ENCODE measurements around the gene KRTDAP.

Gene KRTDAP

GRCh38 chr19:35524181-35524837 lies 34.0 kb upstream of the KRTDAP start:
- Histone ChIP-seq H3K27ac (ENCODE audit: low read length) (no peak overlapping the region), H3K9me3 (ENCODE audit: control insufficient read depth, low read depth, low read length) (no peaks in the 10 kb centered on the region), H3K9ac (ENCODE audit: low read length) (peak overlapping the region; percentile 10), H3K36me3 (ENCODE audit: control insufficient read depth, low read depth, low read length) (no peaks in the 10 kb centered on the region), H3K4me1 (ENCODE audit: control insufficient read depth, low read depth, low read length) (peaks cover 14% of the 10 kb centered on the region), H3K27me3 (ENCODE audit: control insufficient read depth, insufficient read depth, low read length) (peaks cover 6% of the 10 kb centered on the region), H3K4me3 (ENCODE audit: low read length) (peak overlapping the region; percentile 12)

GRCh38 chr19:35522745-35523327 lies 32.6 kb upstream of the KRTDAP start:
- no peaks in the 10 kb centered on the region for H3K36me3 ChIP-seq (ENCODE audit: control insufficient read depth, low read depth, low read length)
- H3K4me1 ChIP-seq (ENCODE audit: control insufficient read depth, low read depth, low read length), result peaks cover 14% of the 10 kb centered on the region
- no peak overlapping the region for H3K4me3 ChIP-seq (ENCODE audit: low read length)
- H3K27me3 ChIP-seq (ENCODE audit: control insufficient read depth, insufficient read depth, low read length), result peaks cover 6% of the 10 kb centered on the region
- no peak overlapping the region for H3K9ac ChIP-seq (ENCODE audit: low read length)
- H3K9me3 ChIP-seq (ENCODE audit: control insufficient read depth, low read depth, low read length), result no peaks in the 10 kb centered on the region
- no peak overlapping the region for H3K27ac ChIP-seq (ENCODE audit: low read length)

- Histone ChIP-seq H3K4me3 (ENCODE audit: low read length) (no peak overlapping the region), H3K36me3 (ENCODE audit: control insufficient read depth, low read depth, low read length) (no peaks in the 10 kb centered on the region), H3K9ac (ENCODE audit: low read length) (no peak overlapping the region), H3K4me1 (ENCODE audit: control insufficient read depth, low read depth, low read length) (peaks cover 14% of the 10 kb centered on the region), H3K27ac (ENCODE audit: low read length) (no peak overlapping the region), H3K9me3 (ENCODE audit: control insufficient read depth, low read depth, low read length) (no peaks in the 10 kb centered on the region), H3K27me3 (ENCODE audit: control insufficient read depth, insufficient read depth, low read length) (peaks cover 6% of the 10 kb centered on the region)
These were observed 31.0 kb upstream of the KRTDAP start for GRCh38 chr19:35521124-35521743.

- peaks cover 7% of the 10 kb centered on the region for H3K4me1 ChIP-seq (ENCODE audit: control insufficient read depth, low read depth, low read length)
- H3K27ac ChIP-seq (ENCODE audit: low read length), result no peak overlapping the region
- no peak overlapping the region for H3K9ac ChIP-seq (ENCODE audit: low read length)
- no peaks in the 10 kb centered on the region for H3K27me3 ChIP-seq (ENCODE audit: control insufficient read depth, insufficient read depth, low read length)
- H3K9me3 ChIP-seq (ENCODE audit: control insufficient read depth, low read depth, low read length), result no peaks in the 10 kb centered on the region
- no peaks in the 10 kb centered on the region for H3K36me3 ChIP-seq (ENCODE audit: control insufficient read depth, low read depth, low read length)
- no peak overlapping the region for H3K4me3 ChIP-seq (ENCODE audit: low read length)
These were observed 29.0 kb upstream of the KRTDAP start for GRCh38 chr19:35519291-35519690.

GRCh38 chr19:35518313-35518712 lies 28.0 kb upstream of the KRTDAP start:
- no peak overlapping the region for H3K9ac ChIP-seq (ENCODE audit: low read length)
- H3K4me1 ChIP-seq (ENCODE audit: control insufficient read depth, low read depth, low read length), result peaks cover 5% of the 10 kb centered on the region
- no peaks in the 10 kb centered on the region for H3K27me3 ChIP-seq (ENCODE audit: control insufficient read depth, insufficient read depth, low read length)
- H3K36me3 ChIP-seq (ENCODE audit: control insufficient read depth, low read depth, low read length), result no peaks in the 10 kb centered on the region
- H3K27ac ChIP-seq (ENCODE audit: low read length), result no peak overlapping the region
- H3K9me3 ChIP-seq (ENCODE audit: control insufficient read depth, low read depth, low read length), result no peaks in the 10 kb centered on the region
- H3K4me3 ChIP-seq (ENCODE audit: low read length), result no peak overlapping the region

GRCh38 chr19:35517342-35517741 lies 27.1 kb upstream of the KRTDAP start:
- Histone ChIP-seq H3K36me3 (ENCODE audit: control insufficient read depth, low read depth, low read length) (no peaks in the 10 kb centered on the region), H3K9me3 (ENCODE audit: control insufficient read depth, low read depth, low read length) (no peaks in the 10 kb centered on the region), H3K27me3 (ENCODE audit: control insufficient read depth, insufficient read depth, low read length) (no peaks in the 10 kb centered on the region), H3K9ac (ENCODE audit: low read length) (no peak overlapping the region), H3K27ac (ENCODE audit: low read length) (no peak overlapping the region), H3K4me3 (ENCODE audit: low read length) (no peak overlapping the region), H3K4me1 (ENCODE audit: control insufficient read depth, low read depth, low read length) (peaks cover 6% of the 10 kb centered on the region)

GRCh38 chr19:35516310-35516709 lies 26.0 kb upstream of the KRTDAP start:
- Histone ChIP-seq H3K36me3 (ENCODE audit: control insufficient read depth, low read depth, low read length) (no peaks in the 10 kb centered on the region), H3K27me3 (ENCODE audit: control insufficient read depth, insufficient read depth, low read length) (peaks cover 5% of the 10 kb centered on the region), H3K9ac (ENCODE audit: low read length) (no peak overlapping the region), H3K4me1 (ENCODE audit: control insufficient read depth, low read depth, low read length) (peaks cover 6% of the 10 kb centered on the region), H3K27ac (ENCODE audit: low read length) (no peak overlapping the region), H3K4me3 (ENCODE audit: low read length) (no peak overlapping the region), H3K9me3 (ENCODE audit: control insufficient read depth, low read depth, low read length) (no peaks in the 10 kb centered on the region)

GRCh38 chr19:35514282-35514809 lies 24.1 kb upstream of the KRTDAP start:
- H3K9ac ChIP-seq (ENCODE audit: low read length), result no peak overlapping the region
- peaks cover 12% of the 10 kb centered on the region for H3K27me3 ChIP-seq (ENCODE audit: control insufficient read depth, insufficient read depth, low read length)
- no peak overlapping the region for H3K27ac ChIP-seq (ENCODE audit: low read length)

GRCh38 chr19:35513628-35514281 lies 23.5 kb upstream of the KRTDAP start, which contains the start of gene DMKN:
Gene DMKN, minus strand, starts transcription at chr19:35513649. Its CDS starts 174 bp downstream, at chr19:35513475.
- Histone ChIP-seq H3K4me1 (ENCODE audit: control insufficient read depth, low read depth, low read length) (peaks cover 6% of the 10 kb centered on the region), H3K4me3 (ENCODE audit: low read length) (peak within 1 kb of the TSS; percentile 46), H3K9ac (ENCODE audit: low read length) (no peak within 1 kb of the TSS), H3K27ac (ENCODE audit: low read length) (no peak within 1 kb of the TSS), H3K27me3 (ENCODE audit: control insufficient read depth, insufficient read depth, low read length) (peaks cover 12% of the 10 kb centered on the region), H3K36me3 (ENCODE audit: control insufficient read depth, low read depth, low read length) (no peaks in the 10 kb centered on the region), H3K9me3 (ENCODE audit: control insufficient read depth, low read depth, low read length) (no peaks in the 10 kb centered on the region)

More at GRCh38 chr19:35514282-35514809, 24.1 kb upstream of the KRTDAP start:
- H3K4me1 ChIP-seq (ENCODE audit: control insufficient read depth, low read depth, low read length), result peaks cover 6% of the 10 kb centered on the region
- H3K9me3 ChIP-seq (ENCODE audit: control insufficient read depth, low read depth, low read length), result no peaks in the 10 kb centered on the region
- peak overlapping the region; percentile 46 for H3K4me3 ChIP-seq (ENCODE audit: low read length)
- H3K36me3 ChIP-seq (ENCODE audit: control insufficient read depth, low read depth, low read length), result no peaks in the 10 kb centered on the region

GRCh38 chr19:35512831-35513627 lies 22.8 kb upstream of the KRTDAP start:
- Histone ChIP-seq H3K9me3 (ENCODE audit: control insufficient read depth, low read depth, low read length) (no peaks in the 10 kb centered on the region), H3K27me3 (ENCODE audit: control insufficient read depth, insufficient read depth, low read length) (peaks cover 12% of the 10 kb centered on the region)

GRCh38 chr19:35511337-35511736 lies 21.1 kb upstream of the KRTDAP start:
- H3K4me1 ChIP-seq (ENCODE audit: control insufficient read depth, low read depth, low read length), result peaks cover 12% of the 10 kb centered on the region
- H3K9ac ChIP-seq (ENCODE audit: low read length), result no peak overlapping the region
- no peaks in the 10 kb centered on the region for H3K9me3 ChIP-seq (ENCODE audit: control insufficient read depth, low read depth, low read length)
- H3K4me3 ChIP-seq (ENCODE audit: low read length), result no peak overlapping the region
- H3K27ac ChIP-seq (ENCODE audit: low read length), result no peak overlapping the region
- H3K36me3 ChIP-seq (ENCODE audit: control insufficient read depth, low read depth, low read length), result peaks cover 22% of the 10 kb centered on the region
- peaks cover 12% of the 10 kb centered on the region for H3K27me3 ChIP-seq (ENCODE audit: control insufficient read depth, insufficient read depth, low read length)

More at GRCh38 chr19:35512831-35513627, 22.8 kb upstream of the KRTDAP start:
- Histone ChIP-seq H3K36me3 (ENCODE audit: control insufficient read depth, low read depth, low read length) (peaks cover 5% of the 10 kb centered on the region), H3K9ac (ENCODE audit: low read length) (no peak overlapping the region), H3K27ac (ENCODE audit: low read length) (no peak overlapping the region), H3K4me1 (ENCODE audit: control insufficient read depth, low read depth, low read length) (peaks cover 12% of the 10 kb centered on the region), H3K4me3 (ENCODE audit: low read length) (no peak overlapping the region)
